A549 (cell line): ENCODE results near the gene LASP1. TPM values are rescaled to one million over a fixed set of nuclear protein-coding genes. Genes with fewer than 3 reads are reported as not detected.

Source experiments
- ATAC-seq, 2 experiments: fragments of 200-7000 bp in 1 of 2; fragments of >200 bp in 1 of 2; cut with Nextera tagmentation in 1 of 2; cut with Tn5 transposase in 1 of 2; 3 replicates each; pipeline versions ENCODE4 v1.8.0 to v1.9.1; 2018 to 2020; ENCODE audit warnings: mild to moderate bottlenecking in 1 of 2, moderate library complexity in 1 of 2
- CTCF ChIA-PET: fragments of 300-600 bp; sonication (Branson Sonifier 250); formaldehyde crosslinking; extraction: SDS; loops from one replicate; lab custom pipeline; 2021; ENCODE audit warnings: antibody characterized with exemption, inconsistent platforms; lab: Yijun Ruan, JAX
- POLR2A ChIA-PET: fragments of 350-600 bp; formaldehyde crosslinking; extraction: SDS; loops from one replicate; lab custom pipeline; 2021; ENCODE audit warnings: antibody characterized with exemption, inconsistent platforms; lab: Yijun Ruan, JAX
- DNase-seq, 2 experiments: peaks; one replicate each; pipeline versions ENCODE4 v3.0.0 to v3.0.0-alpha.2; 2011 to 2016; ENCODE audit warnings: low read depth in 1 of 2, low spot score in 1 of 2
- FAIRE-seq: peaks from 2 replicates; lab custom pipeline; 2011; peaks lifted over from hg19 to GRCh38; lab: Jason Lieb, UNC
- H3K27ac ChIP-seq, 2 experiments: fragments of >200 bp; sonication (Bioruptor Twin); formaldehyde crosslinking; 3 replicates each; pipeline ENCODE4 v1.5.1; 2016 to 2017
- H3K4me1 ChIP-seq: fragments of >200 bp; sonication (Bioruptor Twin); formaldehyde crosslinking; 3 replicates; pipeline ENCODE4 v1.6.1; 2016
- H3K4me2 ChIP-seq: fragments of >200 bp; sonication (Bioruptor Twin); formaldehyde crosslinking; 3 replicates; pipeline ENCODE4 v1.6.1; 2016
- H3K4me3 ChIP-seq: fragments of >200 bp; sonication (Bioruptor Twin); formaldehyde crosslinking; 3 replicates; pipeline ENCODE4 v1.5.1; 2016
- H3K9me3 ChIP-seq: fragments of >200 bp; sonication (Bioruptor Twin); formaldehyde crosslinking; 3 replicates; pipeline ENCODE4 v1.6.1; 2016
- CBX2 ChIP-seq: fragments of 200-600 bp; sonication (generic); IDR thresholded peaks from 2 replicates; pipeline ENCODE4 v1.6.1; 2016; ENCODE audit warnings: low read depth, mild to moderate bottlenecking, borderline replicate concordance
- FOSL2 ChIP-seq, 2 experiments: fragments of 450-650 bp in 1 of 2; fragments of >200 bp in 1 of 2; sonication (Bioruptor Twin) in 1 of 2; formaldehyde crosslinking; IDR thresholded peaks; 2 replicates each; pipeline versions ENCODE4 v1.5.0 to v1.6.1; 2016 to 2020; ENCODE audit warnings: mild to moderate bottlenecking in 1 of 2, moderate library complexity in 1 of 2
- HOXA7 ChIP-seq: fragments of 250-450 bp; sonication (Bioruptor Pico); IDR thresholded peaks from 2 replicates; pipeline ENCODE4 v1.5.0; 2020; ENCODE audit warnings: mild to moderate bottlenecking, moderate library complexity
- JUN ChIP-seq, 2 experiments: fragments of >200 bp; sonication (Bioruptor Twin); formaldehyde crosslinking; IDR thresholded peaks; 2 replicates in 1 of 2; 3 replicates in 1 of 2; pipeline ENCODE4 v1.6.1; 2016 to 2017
- KDM1A ChIP-seq: fragments of 200-600 bp; sonication (generic); IDR thresholded peaks from 2 replicates; pipeline ENCODE4 v1.6.1; 2016; ENCODE audit warnings: low read depth, mild to moderate bottlenecking
- KDM5A ChIP-seq: fragments of 200-600 bp; sonication (generic); IDR thresholded peaks from 2 replicates; pipeline ENCODE4 v1.6.1; 2016; ENCODE audit warnings: antibody characterized with exemption, mild to moderate bottlenecking
- MYC ChIP-seq: IDR thresholded peaks from 2 replicates; pipeline ENCODE4 v1.6.1; 2012; ENCODE audit warnings: mild to moderate bottlenecking, inconsistent platforms, low read length, improper control_type of control experiment, borderline replicate concordance
- NPAS2 ChIP-seq: fragments of 250-450 bp; sonication (Bioruptor Pico); IDR thresholded peaks from 2 replicates; pipeline ENCODE4 v1.8.0; 2022; ENCODE audit warnings: mild to moderate bottlenecking, moderate library complexity, borderline replicate concordance
- WGBS: methylation state at CpG from one replicate; pipeline ENCODE4 v1.1.6; 2017; ENCODE audit errors: missing lambda C conversion rate; 5-methylcytosine and 5-hydroxymethylcytosine counted together
- polyA plus RNA-seq, 4 experiments: library from polyadenylated mRNA; depleted of rRNA in 3 of 4; stranded (reverse); fragments of >200 nt; fragmentation: RNase III in 1 of 4; extraction: RNeasy Plus Mini Kit Qiagen cat#74134 plus additional on column Dnase treatment in 1 of 4; gene quantifications; 2 replicates in 3 of 4; 3 replicates in 1 of 4; pipeline ENCODE4 v1.2.3, GENCODE V29; 2011 to 2017
- TF ChIP-seq, protein P1 (sequence below): fragments of 200-600 bp; sonication (generic); IDR thresholded peaks from 2 replicates; pipeline ENCODE4 v1.6.1; 2016; ENCODE audit warnings: antibody characterized with exemption, mild to moderate bottlenecking, moderate library complexity

Gene LASP1
- polyA plus RNA-seq, 2 of the 4 experiments (the other 2 are of a cell fraction), result 145 to 281 TPM

DNA sequence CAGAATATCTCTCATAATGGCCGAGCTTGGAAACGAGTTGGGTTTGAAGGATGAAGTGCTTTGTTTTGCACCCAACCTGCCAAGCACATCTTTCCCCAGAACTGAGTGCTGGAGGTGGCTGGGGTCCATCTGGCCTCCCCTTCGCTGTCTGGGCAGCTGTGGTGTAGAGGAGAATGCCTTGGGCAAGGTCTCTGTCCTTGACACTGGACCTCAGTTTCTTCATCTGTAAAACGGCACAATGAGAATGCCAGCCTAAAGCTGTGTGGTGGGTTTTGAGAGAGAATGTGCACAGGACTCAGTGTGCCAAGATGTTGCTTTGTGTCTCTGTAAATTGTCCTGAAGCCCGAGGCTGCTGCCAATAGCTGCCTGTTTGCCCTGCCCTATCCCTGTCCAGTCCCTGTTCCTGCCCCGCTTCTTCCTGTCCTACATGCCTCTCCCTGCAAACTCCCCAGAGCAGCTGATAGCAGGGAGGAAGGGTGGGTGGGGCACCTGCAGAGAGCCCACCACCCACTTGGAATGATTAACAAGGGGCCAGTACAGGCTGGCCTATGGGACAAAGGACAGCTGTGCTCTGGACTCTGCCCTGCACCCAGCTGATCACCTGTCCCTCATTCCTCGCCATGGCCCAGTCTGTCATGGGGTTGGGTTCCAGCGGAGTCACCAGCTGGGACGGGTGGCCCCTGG lies 15.3 kb downstream of the LASP1 start:
- Histone ChIP-seq H3K27ac (peak overlapping the region in 1 of 2 experiments; percentile 57; a peak in 3 of 6 replicates), H3K9me3 (no peaks in the 10 kb centered on the region), H3K4me1 (peaks cover 80% of the 10 kb centered on the region), H3K4me2 (peak overlapping the region; percentile 17; the same call in 1 of the 3 replicates), H3K4me3 (no peak overlapping the region)
- FAIRE-seq (no peak), ATAC-seq (no peak), DNase-seq (no peak)
- 83% methylated on average over 9 of the region's 9 CpGs for whole genome bisulfite sequencing
- ChIA-PET POLR2A (no interaction called here), CTCF (interaction anchor here (1.0 to 2.8 kb wide), 6 partner anchors 12 to 268 kb away, joined by 3 to 19 read pairs (median 4); partner anchors contain the start of genes FBXO47 and LASP1)
- TF ChIP-seq NPAS2 (CRISPR knock-in tag) (no peak), KDM1A (peak; percentile 62; the same call in 1 of the 2 replicates)

DNA sequence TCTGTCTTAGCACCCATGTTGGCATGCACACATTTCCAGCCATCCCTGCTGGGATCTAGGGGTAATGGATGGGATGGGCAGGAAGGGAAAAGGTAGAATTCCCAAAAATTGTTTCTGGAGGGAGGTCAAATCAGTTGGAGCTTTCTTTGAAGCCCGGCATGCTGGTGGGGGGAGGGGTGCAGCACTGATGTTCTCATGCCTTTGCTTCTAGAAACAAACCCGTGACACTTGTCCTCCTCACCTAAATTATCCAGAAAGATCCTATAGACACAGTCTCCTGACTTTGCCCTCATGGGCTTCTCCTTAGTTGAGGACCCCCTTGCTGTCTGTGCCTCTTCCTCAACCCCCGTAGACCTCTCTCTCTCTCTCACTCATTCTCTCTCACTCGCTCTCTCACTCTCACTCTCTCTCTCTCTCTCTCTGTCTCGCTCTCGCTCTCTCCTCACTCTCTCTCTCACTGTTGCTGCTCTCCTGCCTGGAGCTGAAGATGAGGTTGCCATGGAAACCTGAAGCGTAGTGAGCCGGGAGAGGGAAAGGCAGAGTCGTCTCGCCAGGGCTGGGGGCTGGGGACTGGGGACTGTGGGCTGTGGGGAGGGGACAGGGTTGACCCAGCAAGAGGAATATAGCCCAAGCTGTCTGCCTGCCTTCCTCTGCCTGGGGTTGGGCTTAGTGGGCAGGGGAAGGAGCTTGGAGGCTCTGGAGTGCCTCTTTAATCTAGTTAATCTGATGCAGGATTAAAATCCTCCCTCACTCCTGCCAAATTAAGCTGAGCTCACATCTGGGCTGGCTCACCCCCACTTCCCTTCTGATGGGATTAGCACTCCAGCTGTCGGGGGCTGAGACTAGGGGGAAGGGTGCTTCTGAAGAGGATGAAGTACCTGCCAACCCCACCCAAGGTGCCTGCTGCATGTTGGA lies 16.1 kb downstream of the LASP1 start:
- CTCF ChIA-PET, result interaction anchor here (1.0 to 2.8 kb wide), 5 partner anchors 13 to 267 kb away, joined by 3 to 19 read pairs (median 4); partner anchors contain the start of genes FBXO47 and LASP1
- H3K4me2 ChIP-seq, result peak overlapping the region; percentile 17; the same call in 1 of the 3 replicates
- POLR2A ChIA-PET, result no interaction called here
- ATAC-seq (no peak), FAIRE-seq (no peak), DNase-seq (no peak)
- H3K27ac ChIP-seq, result peak overlapping the region in 1 of 2 experiments; percentile 57; a peak in 3 of 6 replicates
- H3K9me3 ChIP-seq, result no peaks in the 10 kb centered on the region
- no peak overlapping the region for H3K4me3 ChIP-seq
- TF ChIP-seq FOSL2 (IDR thresholded peaks at IDR 0.05) (no peak), FOSL2 (CRISPR knock-in tag; IDR thresholded peaks at IDR 0.05) (no peak), JUN (IDR thresholded peaks at IDR 0.05) (0 out of 5 replicates have a peak, but pooled peaks of 1 of the 2 experiments have one; percentile 30), MYC (no peak)
- WGBS, result 80% methylated on average over 11 of the region's 11 CpGs
- peaks cover 72% of the 10 kb centered on the region for H3K4me1 ChIP-seq

- ChIA-PET CTCF (interaction anchor here (1.1 to 1.8 kb wide), 5 partner anchors 9 to 97 kb away, joined by 3 to 6 read pairs (median 3); no protein-coding TSS in a partner anchor), POLR2A (no interaction called here)
- H3K4me3 ChIP-seq, result no peak overlapping the region
- TF ChIP-seq CBX2, result no peak
- no peak for TF ChIP-seq HOXA7 (CRISPR knock-in tag)
- ATAC-seq (0 out of 6 replicates have a peak, but pooled peaks of 1 of the 2 experiments have one; percentile 8), DNase-seq (no peak), FAIRE-seq (no peak)
- 83% methylated on average over 8 of the region's 8 CpGs for WGBS
- H3K9me3 ChIP-seq, result no peaks in the 10 kb centered on the region
- no peak overlapping the region; a peak in 1 of 6 replicates for H3K27ac ChIP-seq
- H3K4me2 ChIP-seq, result no peak overlapping the region
- peaks cover 65% of the 10 kb centered on the region for H3K4me1 ChIP-seq
These were observed 16.8 kb downstream of the LASP1 start for GRCh38 chr17:38886643-38887010.

- H3K4me2 ChIP-seq, result no peak overlapping the region
These were observed 19.0 kb downstream of the LASP1 start for GRCh38 chr17:38888842-38889241.

More at GRCh38 chr17:38888842-38889241, 19.0 kb downstream of the LASP1 start:
- no peaks in the 10 kb centered on the region for H3K9me3 ChIP-seq
- DNase-seq (no peak), ATAC-seq (no peak), FAIRE-seq (no peak)
- TF ChIP-seq KDM5A, result no peak
- TF ChIP-seq KDM1A, result 0 out of 2 replicates have a peak, but pooled peaks have one; percentile 11
- TF ChIP-seq, protein P1, sequence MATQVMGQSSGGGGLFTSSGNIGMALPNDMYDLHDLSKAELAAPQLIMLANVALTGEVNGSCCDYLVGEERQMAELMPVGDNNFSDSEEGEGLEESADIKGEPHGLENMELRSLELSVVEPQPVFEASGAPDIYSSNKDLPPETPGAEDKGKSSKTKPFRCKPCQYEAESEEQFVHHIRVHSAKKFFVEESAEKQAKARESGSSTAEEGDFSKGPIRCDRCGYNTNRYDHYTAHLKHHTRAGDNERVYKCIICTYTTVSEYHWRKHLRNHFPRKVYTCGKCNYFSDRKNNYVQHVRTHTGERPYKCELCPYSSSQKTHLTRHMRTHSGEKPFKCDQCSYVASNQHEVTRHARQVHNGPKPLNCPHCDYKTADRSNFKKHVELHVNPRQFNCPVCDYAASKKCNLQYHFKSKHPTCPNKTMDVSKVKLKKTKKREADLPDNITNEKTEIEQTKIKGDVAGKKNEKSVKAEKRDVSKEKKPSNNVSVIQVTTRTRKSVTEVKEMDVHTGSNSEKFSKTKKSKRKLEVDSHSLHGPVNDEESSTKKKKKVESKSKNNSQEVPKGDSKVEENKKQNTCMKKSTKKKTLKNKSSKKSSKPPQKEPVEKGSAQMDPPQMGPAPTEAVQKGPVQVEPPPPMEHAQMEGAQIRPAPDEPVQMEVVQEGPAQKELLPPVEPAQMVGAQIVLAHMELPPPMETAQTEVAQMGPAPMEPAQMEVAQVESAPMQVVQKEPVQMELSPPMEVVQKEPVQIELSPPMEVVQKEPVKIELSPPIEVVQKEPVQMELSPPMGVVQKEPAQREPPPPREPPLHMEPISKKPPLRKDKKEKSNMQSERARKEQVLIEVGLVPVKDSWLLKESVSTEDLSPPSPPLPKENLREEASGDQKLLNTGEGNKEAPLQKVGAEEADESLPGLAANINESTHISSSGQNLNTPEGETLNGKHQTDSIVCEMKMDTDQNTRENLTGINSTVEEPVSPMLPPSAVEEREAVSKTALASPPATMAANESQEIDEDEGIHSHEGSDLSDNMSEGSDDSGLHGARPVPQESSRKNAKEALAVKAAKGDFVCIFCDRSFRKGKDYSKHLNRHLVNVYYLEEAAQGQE, result no peak
- H3K27ac ChIP-seq, result no peak overlapping the region
- ChIA-PET POLR2A (interaction anchor here (0.6 to 1.1 kb wide), 2 partner anchors 13 to 20 kb away, joined by 3 to 5 read pairs; no protein-coding TSS in a partner anchor), CTCF (interaction anchor here (0.6 to 1.6 kb wide), 4 partner anchors 18 to 94 kb away, joined by 3 to 4 read pairs (median 3); no protein-coding TSS in a partner anchor)
- peaks cover 53% of the 10 kb centered on the region for H3K4me1 ChIP-seq
- 94% methylated on average over 9 of the region's 9 CpGs for WGBS
- H3K4me3 ChIP-seq, result no peak overlapping the region
